ENCODE measurements around the gene DTNB.
A peak's percentile ranks its signal among the peaks of the same experiment; 100 is the strongest.

Gene DTNB

GRCh38 chr2:25379535-25379934 is 293.8 kb downstream of the DTNB start:
- no peak for DNase-seq

DNA sequence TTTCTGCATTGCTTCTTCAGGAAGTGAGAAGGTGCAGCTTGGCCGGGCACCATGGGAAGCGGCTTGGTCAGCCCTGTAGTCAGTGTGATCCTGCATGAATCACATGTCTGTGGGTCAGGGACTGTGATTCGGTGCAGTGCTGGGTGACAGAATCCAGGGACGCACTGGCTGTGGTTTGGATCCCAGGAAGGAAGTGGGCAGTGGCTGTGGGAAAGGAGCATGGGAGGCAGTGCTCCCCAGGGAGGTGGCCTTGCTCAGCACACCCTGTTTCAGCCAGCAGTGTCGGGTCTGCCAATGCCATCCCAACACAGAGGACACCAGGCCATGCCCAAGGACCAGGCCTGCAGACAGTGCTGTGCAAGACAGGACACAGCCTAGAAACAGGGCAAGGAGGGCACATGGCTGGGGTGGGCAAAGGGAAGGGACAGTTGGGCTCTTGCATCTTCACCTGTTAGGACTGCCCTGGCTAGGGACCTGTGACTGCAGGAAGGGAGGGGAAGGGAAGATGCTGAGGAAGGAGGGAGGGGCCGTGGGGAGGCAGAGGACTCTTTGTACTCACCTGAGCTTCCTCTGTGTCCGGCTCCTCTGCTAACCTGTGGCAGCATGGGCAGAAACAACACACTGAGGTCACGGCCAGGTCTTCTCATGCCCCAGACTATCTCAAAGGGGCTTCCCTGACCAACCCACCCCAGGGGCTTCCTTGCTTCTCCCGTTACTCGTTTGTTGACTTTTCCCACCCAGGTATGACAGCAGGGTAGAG is 294.5 kb downstream of the DTNB start:
- no peak for DNase-seq

- DNase-seq = no peak
These were observed 295.5 kb downstream of the DTNB start for GRCh38 chr2:25377822-25378421.

DNA sequence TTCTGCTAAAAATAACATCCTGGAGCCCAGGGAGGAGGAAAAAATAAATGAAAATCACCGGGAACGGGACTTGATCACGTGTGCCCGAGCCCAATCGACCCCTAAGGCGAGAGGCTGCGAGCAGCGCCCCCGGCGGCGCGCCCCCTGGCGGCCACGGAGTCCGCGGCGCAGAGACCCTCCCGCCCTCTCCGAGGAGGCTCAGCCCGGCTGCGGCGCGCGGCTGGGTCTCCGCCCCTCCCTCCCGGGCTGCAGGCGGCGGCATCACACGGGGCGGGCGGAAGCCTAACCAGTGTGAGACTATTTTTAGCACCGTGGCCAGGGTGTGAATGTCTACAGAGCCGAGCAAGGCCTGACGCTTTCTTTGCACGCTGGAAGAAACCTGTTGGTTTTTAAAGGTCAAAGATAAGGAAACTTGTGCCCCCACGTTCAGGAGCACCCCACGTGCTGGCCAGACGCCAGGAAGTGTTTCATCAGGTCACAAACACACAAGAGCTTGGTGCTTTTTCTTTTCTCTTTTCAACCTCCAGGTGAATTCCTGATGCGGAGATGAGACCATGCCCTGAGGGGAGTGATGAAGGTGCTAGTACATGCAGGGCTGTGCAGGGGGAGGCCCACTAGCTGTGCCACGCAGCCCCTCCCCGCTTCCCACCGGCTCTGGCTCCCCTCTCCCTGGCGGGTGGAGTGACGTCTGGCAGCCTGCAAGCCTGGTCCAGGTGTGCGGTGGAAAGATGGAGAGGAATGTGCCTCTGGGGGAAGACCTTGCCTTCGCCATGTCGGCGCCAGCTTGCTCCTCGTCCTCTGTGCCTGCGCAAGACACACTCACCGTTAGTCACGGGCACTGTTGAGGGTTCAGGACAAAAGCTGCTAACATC is 296.4 kb downstream of the DTNB start:
- DNase-seq = peak; percentile 94

GRCh38 chr2:25375989-25376545 is 297.3 kb downstream of the DTNB start:
- DNase-seq = no peak

DNA sequence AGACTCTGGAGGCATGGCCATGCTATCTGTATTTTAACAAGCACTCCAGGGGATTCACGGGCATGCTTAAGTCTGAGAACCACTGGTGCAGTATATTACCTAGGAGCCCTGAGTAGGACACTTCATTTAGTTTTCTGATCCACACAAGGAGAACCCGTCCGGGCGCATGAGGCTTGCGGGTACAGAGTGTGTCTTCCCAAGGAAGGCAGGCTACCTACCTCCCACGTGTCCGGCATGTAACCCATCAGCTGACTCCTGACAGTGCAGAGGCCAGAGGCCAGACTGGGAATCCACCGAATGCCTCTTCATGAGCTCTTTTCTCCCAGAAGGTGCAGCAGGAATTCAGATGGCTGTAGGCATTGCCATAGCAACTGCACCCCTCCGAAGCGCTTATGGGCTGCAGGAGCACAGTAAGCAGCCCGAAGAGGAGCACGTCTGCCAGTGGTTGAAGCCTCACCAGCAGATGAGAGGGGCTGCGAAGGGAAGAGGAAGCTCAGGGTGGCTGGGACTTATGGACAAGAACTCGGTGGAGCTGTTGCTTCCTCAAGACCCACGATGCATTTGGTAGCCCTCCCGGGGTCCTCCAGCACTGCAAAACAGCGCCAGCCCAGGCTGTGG is 297.9 kb downstream of the DTNB start:
- DNase-seq = no peak

- no peak for DNase-seq
These were observed 298.6 kb downstream of the DTNB start for GRCh38 chr2:25374827-25375226.

DNA sequence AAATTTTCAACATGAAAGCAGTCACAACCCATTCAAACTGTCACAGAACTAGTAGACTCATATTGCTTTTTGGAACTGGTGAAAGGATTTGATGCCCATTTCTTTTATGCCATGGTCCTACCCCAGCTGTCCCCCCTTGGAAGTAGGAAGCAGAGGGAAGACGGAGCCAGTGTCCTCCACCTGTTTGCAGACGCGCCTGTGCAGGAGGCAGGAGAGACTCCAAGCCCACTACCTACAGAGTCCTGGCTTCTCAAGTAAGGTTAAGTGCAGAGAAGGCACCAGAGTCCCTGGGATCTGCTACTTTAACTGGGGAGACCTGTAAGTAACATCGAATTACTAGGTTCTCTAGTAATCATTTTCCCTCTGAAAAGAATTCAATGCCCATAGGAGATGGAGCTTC is 299.0 kb downstream of the DTNB start:
- DNase-seq = no peak

DNA sequence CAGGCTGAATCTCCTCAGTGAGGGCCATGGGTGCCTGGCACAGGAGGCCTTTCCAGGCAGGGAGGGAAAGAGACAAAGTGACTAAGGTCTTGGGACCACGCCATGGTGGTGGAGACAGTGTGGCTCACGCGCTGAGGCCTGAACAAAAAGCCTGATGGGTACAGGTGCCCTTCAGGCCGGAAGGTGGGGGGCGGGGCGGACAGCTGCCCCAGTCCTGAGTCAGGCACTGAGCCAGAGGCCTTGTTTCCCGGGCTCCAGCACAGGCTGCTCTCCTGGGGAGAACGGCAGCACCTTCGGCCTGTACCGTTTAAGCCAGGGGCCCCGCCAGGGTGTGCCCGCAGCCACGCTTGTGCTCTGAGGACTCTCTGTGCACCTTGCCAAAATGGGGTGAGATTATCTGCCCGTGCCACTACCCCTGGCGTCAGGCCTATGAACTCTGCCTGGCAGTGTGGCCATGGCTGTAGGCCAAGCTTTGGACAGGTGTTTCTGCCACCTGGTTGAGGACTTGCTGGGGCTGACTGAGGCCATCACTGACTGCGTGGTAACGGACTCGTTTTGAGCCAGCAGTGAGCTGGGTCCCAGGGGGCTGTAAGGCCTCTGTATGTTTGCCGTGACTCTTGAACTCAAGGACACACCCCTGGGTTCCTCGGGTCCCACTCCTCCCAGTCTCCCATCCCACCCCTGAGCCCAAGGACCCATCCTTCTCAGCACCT is 300.0 kb downstream of the DTNB start:
- no peak for DNase-seq

- DNase-seq = no peak
These were observed 300.7 kb downstream of the DTNB start for GRCh38 chr2:25372405-25373268.

DNA sequence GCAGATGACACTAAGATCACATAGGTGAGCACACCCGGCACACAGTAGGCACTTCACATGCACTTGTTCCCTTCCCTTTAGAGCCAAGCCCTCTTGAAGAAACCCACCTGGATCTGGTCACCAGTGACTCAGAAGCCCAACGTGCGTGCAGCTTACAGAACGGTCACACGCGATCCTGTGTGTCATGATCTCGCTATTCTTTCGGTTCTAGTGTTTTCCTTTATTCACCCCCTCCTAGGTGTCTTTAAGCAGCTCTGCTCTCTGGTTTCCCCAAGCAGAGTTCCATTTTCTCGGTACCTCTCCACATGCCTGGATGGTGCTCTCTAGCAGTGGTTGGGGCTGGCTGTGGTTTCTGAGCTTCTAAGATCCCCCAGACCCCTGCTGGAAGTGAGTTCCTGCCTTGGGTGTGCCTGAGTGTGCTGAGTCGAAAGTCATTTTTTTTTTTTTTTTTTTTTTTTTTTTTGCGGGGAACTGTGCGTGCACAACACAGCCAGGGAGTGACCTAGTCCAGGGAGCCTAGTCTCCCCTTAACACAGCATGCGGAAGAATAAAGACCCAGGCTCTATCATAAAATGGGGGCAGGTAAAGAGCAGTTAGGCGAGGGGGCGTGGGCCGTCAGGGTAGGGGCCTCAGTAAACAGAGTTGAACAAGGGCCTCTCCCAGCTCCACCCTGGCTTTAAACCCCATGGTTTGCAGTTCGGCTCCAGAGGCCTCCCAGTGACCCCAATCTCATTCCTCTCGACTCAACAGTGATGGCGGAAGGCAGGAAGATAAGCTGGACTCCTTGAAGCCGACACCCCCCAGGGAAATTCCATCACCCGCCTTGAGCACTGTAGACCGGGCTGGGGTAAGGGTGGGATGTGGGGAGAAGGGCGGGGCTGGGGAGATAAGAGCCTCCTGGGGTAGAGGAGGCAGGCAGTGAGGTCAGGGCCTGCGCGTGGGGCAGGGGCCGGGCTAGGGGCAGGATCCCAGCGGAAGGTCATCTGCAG is 301.8 kb downstream of the DTNB start:
- DNase-seq = no peak

GRCh38 chr2:25369876-25370275 is 303.5 kb downstream of the DTNB start:
- no peak for DNase-seq

GRCh38 chr2:25369439-25369838 is 303.9 kb downstream of the DTNB start:
- no peak for DNase-seq

- DNase-seq = no peak
These were observed 304.7 kb downstream of the DTNB start for GRCh38 chr2:25368660-25369059.

DNA sequence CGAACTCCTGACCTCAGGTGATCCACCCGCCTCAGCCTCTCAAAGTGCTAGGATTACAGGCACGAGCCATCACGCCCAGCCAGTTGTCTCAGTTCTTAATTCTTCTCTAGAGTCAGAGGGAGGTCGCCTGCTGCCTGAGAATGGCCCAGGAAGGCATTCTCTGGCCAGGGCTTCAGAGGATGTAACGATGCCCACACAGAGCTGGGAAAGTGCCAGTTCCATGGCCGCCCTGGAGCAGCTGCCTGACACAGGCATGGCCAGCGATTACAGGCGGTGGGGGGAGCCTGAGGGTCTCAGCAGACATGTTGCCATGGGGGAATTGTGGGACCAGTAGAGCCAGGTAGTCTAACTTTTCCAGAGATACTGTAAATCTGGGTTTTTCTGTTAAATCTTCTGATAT is 306.1 kb downstream of the DTNB start:
- DNase-seq = no peak

DNA sequence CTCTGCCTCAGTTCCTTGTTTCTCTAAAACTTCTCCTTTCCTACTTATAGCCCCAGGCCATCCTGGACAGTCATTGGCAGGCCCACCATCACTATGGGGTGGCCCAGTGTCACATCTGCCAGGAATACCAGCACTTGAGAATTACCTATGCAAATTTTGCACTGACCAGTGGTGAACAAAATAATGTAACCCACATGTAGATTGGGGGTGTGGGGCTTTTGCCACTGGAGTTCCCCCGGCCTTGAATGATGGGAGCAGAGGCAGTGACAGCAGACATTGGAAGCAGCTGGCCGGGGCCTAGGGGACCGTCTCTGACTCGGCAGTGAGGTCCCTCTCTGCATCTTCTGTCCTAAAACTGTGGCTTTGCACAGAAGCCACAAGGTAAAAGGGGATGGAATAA is 306.7 kb downstream of the DTNB start:
- no peak for DNase-seq

DNA sequence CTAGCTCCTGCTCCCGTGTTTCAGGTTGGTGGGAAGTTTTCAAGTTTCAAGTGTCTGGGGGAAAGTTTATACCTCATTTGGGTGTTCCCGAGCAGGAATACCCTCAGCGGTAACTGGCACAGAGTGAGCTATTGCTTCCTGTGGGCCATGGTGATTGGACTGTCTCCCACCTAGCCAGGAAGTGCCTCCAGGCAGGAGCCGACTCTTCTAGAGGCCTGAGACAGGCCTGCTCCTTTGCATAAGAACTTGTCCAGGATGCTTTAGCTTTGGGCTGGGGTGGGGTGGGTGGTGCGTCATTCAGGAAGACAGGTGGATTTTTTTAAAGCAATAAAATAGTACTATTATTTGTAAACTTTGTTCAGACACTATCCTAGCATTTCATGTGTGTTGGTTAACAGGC is 308.1 kb downstream of the DTNB start:
- DNase-seq = no peak

DNA sequence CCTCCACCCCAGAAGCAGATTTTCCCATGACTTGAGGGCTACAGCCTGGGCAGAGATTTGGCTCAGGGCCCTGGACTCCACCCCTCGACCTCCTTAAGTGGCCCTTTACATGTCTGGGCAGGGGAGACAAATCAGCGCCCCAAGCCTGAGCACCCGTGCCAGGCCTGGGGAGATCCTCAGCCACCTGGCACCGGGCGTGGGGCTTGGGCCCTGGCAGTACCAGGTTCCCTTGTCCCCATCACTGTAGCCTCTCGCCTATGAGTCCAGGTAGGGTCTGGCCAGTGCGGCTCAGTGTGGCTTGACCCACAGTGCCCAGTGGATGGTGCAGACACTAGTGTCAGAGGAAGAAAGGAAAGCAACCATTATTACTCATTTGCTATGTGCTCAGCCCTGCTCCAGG is 309.6 kb downstream of the DTNB start:
- no peak for DNase-seq

DNA sequence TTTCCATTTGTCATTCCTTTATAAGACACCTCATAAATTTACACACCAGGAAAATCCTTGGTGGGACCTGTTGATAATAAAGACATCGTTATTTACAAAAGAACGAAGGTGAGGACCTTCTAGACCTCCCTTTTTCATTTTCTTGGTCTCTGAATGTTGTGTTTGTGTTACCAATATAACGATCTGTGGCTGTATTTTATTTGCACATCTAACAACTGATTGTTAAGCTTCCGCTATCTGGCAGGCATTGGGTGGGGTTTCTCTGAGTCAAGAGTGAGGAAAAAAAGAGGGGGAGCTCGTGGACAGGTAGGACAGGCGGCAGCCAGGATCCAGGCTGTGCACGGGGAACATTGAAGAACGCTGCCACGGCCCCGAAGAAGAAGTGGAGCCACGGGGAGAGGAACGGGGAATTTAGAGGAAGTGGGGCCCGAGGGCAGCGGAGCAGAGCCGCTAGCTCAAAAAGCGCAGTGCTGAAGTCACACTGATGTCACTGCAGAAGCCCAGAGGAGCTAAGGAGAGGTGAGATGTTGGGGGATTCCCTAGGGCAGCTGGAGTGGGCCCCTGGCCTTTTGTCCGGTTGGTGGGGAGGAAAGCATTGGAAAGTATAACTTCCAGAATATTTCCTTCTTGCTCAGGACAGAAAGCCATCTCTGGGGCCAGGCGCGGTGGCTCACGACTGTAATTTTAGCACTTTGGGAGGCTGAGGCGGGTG is 310.8 kb downstream of the DTNB start:
- peak; percentile 69 for DNase-seq
